SH-SY5Y (cell line): ENCODE results near the gene CCDC74B.
"Not testable (repeated sequence)": the region's sequence is repeated elsewhere in the genome, so short reads cannot be mapped to it uniquely, and the experiment has no call there.

Source experiments
- GATA2 ChIP-seq: IDR thresholded peaks from 2 replicates; pipeline ENCODE4 v1.6.1; 2011; ENCODE audit warnings: mild to moderate bottlenecking, low read depth, low read length
- GATA3 ChIP-seq: IDR thresholded peaks from 2 replicates; pipeline ENCODE4 v1.6.1; 2011; ENCODE audit warnings: low read depth, mild to moderate bottlenecking, low read length, moderate library complexity

DNA sequence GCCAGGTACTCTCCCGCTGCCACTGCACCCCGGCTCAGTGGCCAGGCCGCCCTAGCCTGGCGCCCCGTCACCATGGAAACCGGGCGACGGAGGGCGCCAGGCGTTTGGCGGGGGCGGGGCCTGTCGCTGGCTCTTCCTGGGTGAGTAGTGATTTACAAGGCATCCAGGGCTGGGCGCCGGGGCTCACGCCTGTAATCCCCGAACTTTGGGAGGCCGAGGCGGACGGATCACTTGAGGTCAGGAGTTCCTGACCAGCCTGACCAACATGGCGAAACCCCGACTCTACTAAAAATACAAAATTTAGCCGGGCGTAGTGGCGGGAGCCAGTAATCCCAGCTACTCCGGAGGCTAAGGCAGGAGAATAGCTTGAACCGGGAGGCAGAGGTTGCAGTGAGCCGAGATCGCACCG lies at the start of gene CCDC74B:
- not testable (repeated sequence) for TF ChIP-seq GATA2, GATA3
